ENCODE measurements around the gene CTNND2.

The CTNND2 gene

DNA sequence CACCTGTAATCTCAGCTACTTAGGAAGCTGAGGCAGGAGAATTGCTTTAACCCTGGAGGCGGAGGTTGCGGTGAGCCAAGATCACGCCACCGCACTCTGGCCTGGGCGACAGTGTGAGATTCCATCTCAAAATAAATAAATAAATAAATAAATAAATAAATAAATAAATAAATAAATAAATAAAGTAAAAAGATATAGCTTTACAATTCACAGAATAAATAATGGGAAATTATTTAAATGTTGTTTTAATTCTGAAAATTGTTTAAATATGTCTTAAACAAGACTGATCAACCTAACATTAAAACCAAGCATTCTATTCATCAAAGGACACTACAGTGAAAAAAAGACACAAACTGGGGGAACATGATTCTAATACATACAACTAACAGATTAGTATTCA lies 357.1 kb downstream of the CTNND2 start:
- DNase-seq (ENCODE audit: extremely low spot score), result no peak
- CTCF ChIA-PET, result no interaction called here
- POLR2A ChIA-PET, result no interaction called here
- TF ChIP-seq NFRKB (IDR thresholded peaks at IDR 0.05) (no peak), FOXK2 (IDR thresholded peaks at IDR 0.05) (no peak), ARNT (IDR thresholded peaks at IDR 0.05) (no peak), HDGF (IDR thresholded peaks at IDR 0.05; ENCODE audit: borderline replicate concordance) (no peak), FOXA1 (IDR thresholded peaks at IDR 0.05) (no peak), SP1 (IDR thresholded peaks at IDR 0.05) (no peak), LEF1 (IDR thresholded peaks at IDR 0.05; ENCODE audit: borderline replicate concordance) (no peak), CTBP1 (IDR thresholded peaks at IDR 0.05; ENCODE audit: borderline replicate concordance) (no peak), ZNF384 (IDR thresholded peaks at IDR 0.05) (no peak), L3MBTL2 (conservative IDR thresholded peaks at IDR 0.05) (no peak), BHLHE40 (IDR thresholded peaks at IDR 0.05; ENCODE audit: borderline replicate concordance) (no peak)
- TF ChIP-seq, protein P1, sequence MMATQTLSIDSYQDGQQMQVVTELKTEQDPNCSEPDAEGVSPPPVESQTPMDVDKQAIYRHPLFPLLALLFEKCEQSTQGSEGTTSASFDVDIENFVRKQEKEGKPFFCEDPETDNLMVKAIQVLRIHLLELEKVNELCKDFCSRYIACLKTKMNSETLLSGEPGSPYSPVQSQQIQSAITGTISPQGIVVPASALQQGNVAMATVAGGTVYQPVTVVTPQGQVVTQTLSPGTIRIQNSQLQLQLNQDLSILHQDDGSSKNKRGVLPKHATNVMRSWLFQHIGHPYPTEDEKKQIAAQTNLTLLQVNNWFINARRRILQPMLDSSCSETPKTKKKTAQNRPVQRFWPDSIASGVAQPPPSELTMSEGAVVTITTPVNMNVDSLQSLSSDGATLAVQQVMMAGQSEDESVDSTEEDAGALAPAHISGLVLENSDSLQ (IDR thresholded peaks at IDR 0.05), result no peak

GRCh38 chr5:11540112-11540511 lies 364.1 kb downstream of the CTNND2 start:
- no peak for DNase-seq (ENCODE audit: extremely low spot score)
- TF ChIP-seq TARDBP (IDR thresholded peaks at IDR 0.05) (no peak), FOXM1 (IDR thresholded peaks at IDR 0.05; ENCODE audit: borderline replicate concordance) (no peak), CTBP1 (IDR thresholded peaks at IDR 0.05; ENCODE audit: borderline replicate concordance) (no peak), FOXA1 (IDR thresholded peaks at IDR 0.05) (no peak), ELF4 (IDR thresholded peaks at IDR 0.05) (no peak)
- POLR2A ChIA-PET, result no interaction called here
- CTCF ChIA-PET, result no interaction called here

DNA sequence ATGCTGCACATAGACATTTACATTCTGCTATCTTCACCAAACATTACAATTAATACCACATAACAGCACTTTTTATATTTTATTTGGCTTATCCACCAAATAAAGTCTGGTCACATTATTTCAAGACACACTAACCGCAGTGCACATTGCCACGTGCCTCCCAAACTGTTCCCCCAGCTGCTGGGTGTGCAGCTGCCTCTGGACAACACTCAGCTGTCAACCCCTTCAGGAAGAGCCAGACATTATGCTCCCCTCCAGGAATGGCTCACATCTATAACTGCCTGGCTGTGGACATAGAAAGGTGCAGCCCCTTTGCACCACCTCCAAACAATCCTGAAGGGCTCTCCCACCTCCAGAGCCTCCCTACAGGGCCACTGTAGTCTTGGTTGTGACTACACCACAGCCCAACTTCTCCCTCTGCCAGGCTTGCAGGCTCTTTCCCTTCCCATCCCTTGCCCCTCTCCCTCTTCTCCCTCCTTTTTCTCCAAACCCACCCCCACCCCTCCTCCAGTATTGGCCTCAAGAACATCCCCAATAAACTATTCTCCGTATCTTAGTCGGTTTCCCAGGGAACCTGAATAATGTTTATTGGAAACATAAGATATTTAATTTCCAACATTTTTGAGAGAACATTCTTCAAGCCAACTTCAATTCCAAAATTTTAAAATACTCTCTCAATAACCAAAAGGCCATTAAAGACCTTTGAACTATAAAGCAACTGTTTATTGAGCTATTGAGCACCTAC lies 372.3 kb downstream of the CTNND2 start:
- ChIA-PET POLR2A (no interaction called here), CTCF (no interaction called here)
- DNase-seq (ENCODE audit: extremely low spot score), result no peak
- no peak for TF ChIP-seq CTBP1 (IDR thresholded peaks at IDR 0.05; ENCODE audit: borderline replicate concordance)
- TF ChIP-seq ELF4 (IDR thresholded peaks at IDR 0.05), result no peak
- TF ChIP-seq SUZ12 (IDR thresholded peaks at IDR 0.05), result no peak
- TF ChIP-seq FOXA1 (IDR thresholded peaks at IDR 0.05), result no peak
- TF ChIP-seq TARDBP (IDR thresholded peaks at IDR 0.05), result no peak
- no peak for TF ChIP-seq BHLHE40 (IDR thresholded peaks at IDR 0.05; ENCODE audit: borderline replicate concordance)
- TF ChIP-seq L3MBTL2 (conservative IDR thresholded peaks at IDR 0.05), result no peak
- no peak for TF ChIP-seq LEF1 (IDR thresholded peaks at IDR 0.05; ENCODE audit: borderline replicate concordance)
- TF ChIP-seq, protein P1 (IDR thresholded peaks at IDR 0.05), result no peak
- no peak for TF ChIP-seq FOXK2 (IDR thresholded peaks at IDR 0.05)
- no peak for TF ChIP-seq FOXM1 (IDR thresholded peaks at IDR 0.05; ENCODE audit: borderline replicate concordance)
- TF ChIP-seq HDGF (IDR thresholded peaks at IDR 0.05; ENCODE audit: borderline replicate concordance), result no peak
- TF ChIP-seq ZNF384 (IDR thresholded peaks at IDR 0.05), result no peak
- TF ChIP-seq SP1 (IDR thresholded peaks at IDR 0.05), result no peak
- no peak for TF ChIP-seq NFRKB (IDR thresholded peaks at IDR 0.05)
- no peak for TF ChIP-seq ARNT (IDR thresholded peaks at IDR 0.05)

- CTCF ChIA-PET, result no interaction called here
- POLR2A ChIA-PET, result no interaction called here
- TF ChIP-seq HDGF (IDR thresholded peaks at IDR 0.05; ENCODE audit: borderline replicate concordance) (no peak), CTBP1 (IDR thresholded peaks at IDR 0.05; ENCODE audit: borderline replicate concordance) (no peak), FOXM1 (IDR thresholded peaks at IDR 0.05; ENCODE audit: borderline replicate concordance) (no peak), SP1 (IDR thresholded peaks at IDR 0.05) (no peak), TARDBP (IDR thresholded peaks at IDR 0.05) (no peak), L3MBTL2 (conservative IDR thresholded peaks at IDR 0.05) (no peak), NFRKB (IDR thresholded peaks at IDR 0.05) (no peak), ELF4 (IDR thresholded peaks at IDR 0.05) (no peak), LEF1 (IDR thresholded peaks at IDR 0.05; ENCODE audit: borderline replicate concordance) (no peak), BHLHE40 (IDR thresholded peaks at IDR 0.05; ENCODE audit: borderline replicate concordance) (no peak), SUZ12 (IDR thresholded peaks at IDR 0.05) (no peak), FOXK2 (IDR thresholded peaks at IDR 0.05) (no peak), FOXA1 (IDR thresholded peaks at IDR 0.05) (no peak), ARNT (IDR thresholded peaks at IDR 0.05) (no peak), ZNF384 (IDR thresholded peaks at IDR 0.05) (no peak)
- TF ChIP-seq, protein P1 (IDR thresholded peaks at IDR 0.05), result no peak
- DNase-seq (ENCODE audit: extremely low spot score), result no peak
Observed at GRCh38 chr5:11528720-11529119, 375.5 kb downstream of the CTNND2 start.

GRCh38 chr5:11527652-11528349 lies 376.4 kb downstream of the CTNND2 start:
- ChIA-PET POLR2A (no interaction called here), CTCF (no interaction called here)
- DNase-seq (ENCODE audit: extremely low spot score), result no peak
- TF ChIP-seq ELF4 (IDR thresholded peaks at IDR 0.05) (no peak), HDGF (IDR thresholded peaks at IDR 0.05; ENCODE audit: borderline replicate concordance) (no peak), ZNF384 (IDR thresholded peaks at IDR 0.05) (no peak), NFRKB (IDR thresholded peaks at IDR 0.05) (no peak), FOXM1 (IDR thresholded peaks at IDR 0.05; ENCODE audit: borderline replicate concordance) (no peak), BHLHE40 (IDR thresholded peaks at IDR 0.05; ENCODE audit: borderline replicate concordance) (no peak), L3MBTL2 (conservative IDR thresholded peaks at IDR 0.05) (no peak), CTBP1 (IDR thresholded peaks at IDR 0.05; ENCODE audit: borderline replicate concordance) (no peak), SP1 (IDR thresholded peaks at IDR 0.05) (no peak), SUZ12 (IDR thresholded peaks at IDR 0.05) (no peak), FOXA1 (IDR thresholded peaks at IDR 0.05) (no peak), TARDBP (IDR thresholded peaks at IDR 0.05) (no peak)

All from HEK293T (cell line).